Rectal smooth muscle tissue (tissue), 1 donor: ENCODE measurements around the gene LPGAT1.
"Not testable (repeated sequence)": the region's sequence is repeated elsewhere in the genome, so short reads cannot be mapped to it uniquely, and the experiment has no call there.

Experiments
- H3K27ac ChIP-seq: one replicate; pipeline ENCODE4 v1.7.0; 2013; ENCODE audit warnings: low read depth, low read length, inconsistent platforms
- H3K27me3 ChIP-seq: one replicate; pipeline ENCODE4 v1.7.0; 2013; ENCODE audit warnings: low read length; ENCODE audit not compliant: control insufficient read depth, insufficient read depth
- H3K36me3 ChIP-seq: one replicate; pipeline ENCODE4 v1.7.0; 2013; ENCODE audit warnings: low read length; ENCODE audit not compliant: control insufficient read depth, insufficient read depth
- H3K4me1 ChIP-seq: one replicate; pipeline ENCODE4 v1.7.0; 2013; ENCODE audit warnings: low read length; ENCODE audit not compliant: control insufficient read depth, insufficient read depth
- H3K4me3 ChIP-seq: one replicate; pipeline ENCODE4 v1.7.0; 2013; ENCODE audit warnings: low read length
- H3K9ac ChIP-seq: one replicate; pipeline ENCODE4 v1.7.0; 2013; ENCODE audit warnings: low read length

LPGAT1 gene

GRCh38 chr1:211716555-211716954, 114.0 kb downstream of the LPGAT1 start:
- H3K9ac ChIP-seq, H3K4me3 ChIP-seq, H3K36me3 ChIP-seq, H3K27ac ChIP-seq, H3K4me1 ChIP-seq, H3K27me3 ChIP-seq: not testable (repeated sequence)

- no peak overlapping the region for H3K9ac ChIP-seq
- H3K27me3 ChIP-seq: no peaks in the 10 kb centered on the region
- no peak overlapping the region for H3K4me3 ChIP-seq
- no peaks in the 10 kb centered on the region for H3K36me3 ChIP-seq
- H3K27ac ChIP-seq: no peak overlapping the region
- no peaks in the 10 kb centered on the region for H3K4me1 ChIP-seq
These were observed 114.6 kb downstream of the LPGAT1 start for GRCh38 chr1:211715971-211716370.

DNA sequence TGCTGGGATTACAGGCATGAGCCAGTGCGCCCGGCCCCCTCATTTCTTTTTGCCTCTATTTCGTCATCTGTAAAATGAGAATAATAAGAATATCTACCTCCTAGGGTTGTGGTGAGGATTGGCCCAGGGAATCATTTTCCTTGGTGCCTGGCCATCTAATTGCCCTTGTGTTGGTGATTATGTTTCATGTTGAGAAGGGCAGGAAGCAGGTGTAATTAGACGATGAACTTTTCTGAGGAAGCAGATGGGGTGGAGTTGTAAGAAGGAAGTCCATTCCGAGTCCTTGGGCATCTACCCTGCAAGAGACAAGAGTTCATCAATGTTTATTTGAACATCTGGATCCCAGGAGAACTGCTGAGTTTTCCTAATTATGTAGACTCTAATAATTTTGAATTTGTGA, 116.4 kb downstream of the LPGAT1 start:
- Histone ChIP-seq H3K27me3 (no peaks in the 10 kb centered on the region), H3K9ac (no peak overlapping the region), H3K4me3 (no peak overlapping the region), H3K36me3 (no peaks in the 10 kb centered on the region), H3K27ac (no peak overlapping the region), H3K4me1 (no peaks in the 10 kb centered on the region)

GRCh38 chr1:211713231-211713630, 117.3 kb downstream of the LPGAT1 start:
- Histone ChIP-seq H3K27ac (no peak overlapping the region), H3K4me1 (no peaks in the 10 kb centered on the region), H3K36me3 (no peaks in the 10 kb centered on the region), H3K9ac (no peak overlapping the region), H3K27me3 (no peaks in the 10 kb centered on the region), H3K4me3 (no peak overlapping the region)

DNA sequence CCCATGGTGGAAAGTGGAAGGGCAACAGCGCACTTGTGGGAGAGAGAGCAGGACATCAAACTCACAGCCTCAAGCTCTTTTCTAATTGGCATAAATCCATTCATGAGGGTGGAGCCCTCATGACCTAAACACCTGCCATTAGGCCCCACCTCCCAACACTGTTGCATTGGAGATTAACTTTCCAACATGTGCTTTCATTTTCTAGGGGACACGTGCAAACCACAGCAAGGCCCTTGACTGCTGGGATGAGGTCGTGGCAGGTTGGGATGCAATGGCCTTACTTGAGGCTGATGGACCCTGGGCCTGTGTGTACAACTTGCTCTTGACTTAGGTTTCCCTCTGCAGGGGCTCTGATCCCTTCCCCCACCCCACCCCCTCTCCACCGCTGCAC, 119.3 kb downstream of the LPGAT1 start:
- Histone ChIP-seq H3K9ac (no peak overlapping the region), H3K27ac (no peak overlapping the region), H3K36me3 (no peaks in the 10 kb centered on the region), H3K4me1 (no peaks in the 10 kb centered on the region), H3K4me3 (no peak overlapping the region), H3K27me3 (no peaks in the 10 kb centered on the region)

DNA sequence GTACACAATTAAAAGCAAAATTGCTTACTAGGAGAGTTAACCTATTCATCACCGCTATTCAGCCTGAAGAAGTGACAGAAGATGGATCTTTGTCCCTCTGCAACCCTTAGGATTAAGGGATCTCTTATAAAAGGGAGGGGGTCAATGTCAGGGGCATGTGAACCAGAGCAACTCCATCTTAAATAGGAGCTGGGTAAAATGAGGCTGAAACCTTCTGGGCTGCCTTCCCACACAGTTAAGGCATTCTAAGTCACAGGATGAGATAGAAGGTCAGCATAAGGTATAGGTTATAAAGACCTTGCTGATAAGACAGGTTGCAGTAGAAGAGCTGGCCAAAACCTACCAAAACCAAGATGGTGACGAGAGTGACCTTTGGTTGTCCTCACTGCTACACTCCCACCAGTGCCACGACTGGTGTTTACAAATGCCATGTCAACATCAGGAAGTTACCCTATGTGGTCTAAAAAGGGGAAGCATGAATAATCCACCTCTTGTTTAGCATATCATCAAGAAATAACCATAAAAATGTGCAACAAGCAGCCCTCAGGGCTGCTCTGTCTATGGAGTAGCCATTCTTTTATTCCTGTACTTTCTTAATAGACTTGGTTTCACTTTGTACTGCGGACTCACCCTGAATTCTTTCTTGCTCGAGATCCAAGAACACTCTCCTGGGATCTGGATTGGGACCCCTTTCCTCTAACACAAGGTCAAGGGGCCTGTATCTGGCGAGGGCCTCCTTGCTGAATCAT, 119.8 kb downstream of the LPGAT1 start:
- H3K36me3 ChIP-seq: no peaks in the 10 kb centered on the region
- H3K9ac ChIP-seq: no peak overlapping the region
- no peaks in the 10 kb centered on the region for H3K27me3 ChIP-seq
- H3K27ac ChIP-seq: no peak overlapping the region
- no peak overlapping the region for H3K4me3 ChIP-seq
- H3K4me1 ChIP-seq: no peaks in the 10 kb centered on the region

DNA sequence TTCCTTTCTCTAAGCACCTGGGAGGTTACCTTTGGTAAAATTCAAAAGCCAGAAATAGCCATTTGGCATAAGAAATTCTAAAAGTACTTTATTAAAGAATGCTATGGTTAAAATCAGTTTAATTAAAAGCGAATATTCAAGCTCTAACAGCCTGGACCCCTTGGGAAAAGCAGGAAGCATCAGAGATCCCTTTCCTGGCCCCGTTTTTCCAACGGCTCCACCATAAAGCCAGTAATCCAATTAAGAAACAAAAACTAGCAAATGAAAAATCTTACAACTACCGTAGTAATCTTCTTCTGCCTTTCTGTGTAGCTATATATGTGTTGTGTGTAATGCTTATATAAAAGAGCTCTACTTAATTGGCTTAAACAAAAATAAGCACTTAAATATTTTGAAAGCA, 121.6 kb downstream of the LPGAT1 start:
- Histone ChIP-seq H3K4me3 (no peak overlapping the region), H3K27me3 (no peaks in the 10 kb centered on the region), H3K9ac (no peak overlapping the region), H3K27ac (no peak overlapping the region), H3K36me3 (no peaks in the 10 kb centered on the region), H3K4me1 (peaks cover 3% of the 10 kb centered on the region)

DNA sequence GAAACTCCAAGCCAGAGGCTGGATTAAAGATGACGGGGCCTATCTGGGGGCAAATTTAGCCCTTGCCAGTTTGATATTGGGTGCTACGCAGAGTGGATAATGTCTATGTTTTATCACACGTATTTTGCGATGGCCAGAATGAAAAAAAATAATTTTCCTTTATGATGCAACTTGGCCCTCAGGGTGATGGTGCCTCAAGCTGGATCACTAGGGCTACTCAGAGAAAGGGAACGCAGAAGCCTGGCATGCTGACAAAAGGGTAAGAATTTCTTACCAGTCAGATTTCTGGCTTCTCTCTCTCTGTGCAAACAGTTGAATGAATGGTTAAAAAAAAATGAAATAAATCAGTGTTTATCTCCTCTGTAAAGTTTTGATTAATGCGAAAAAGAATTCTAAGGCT, 122.6 kb downstream of the LPGAT1 start:
- Histone ChIP-seq H3K36me3 (no peaks in the 10 kb centered on the region), H3K27me3 (no peaks in the 10 kb centered on the region), H3K9ac (no peak overlapping the region), H3K4me3 (no peak overlapping the region), H3K4me1 (peaks cover 3% of the 10 kb centered on the region), H3K27ac (no peak overlapping the region)

GRCh38 chr1:211705467-211706091, 125.0 kb downstream of the LPGAT1 start:
- Histone ChIP-seq H3K4me1 (peaks cover 3% of the 10 kb centered on the region), H3K27me3 (no peaks in the 10 kb centered on the region), H3K9ac (no peak overlapping the region), H3K36me3 (no peaks in the 10 kb centered on the region), H3K27ac (no peak overlapping the region), H3K4me3 (no peak overlapping the region)

- H3K27ac ChIP-seq: no peak overlapping the region
- no peak overlapping the region for H3K4me3 ChIP-seq
- no peaks in the 10 kb centered on the region for H3K27me3 ChIP-seq
- no peak overlapping the region for H3K9ac ChIP-seq
- H3K4me1 ChIP-seq: peaks cover 3% of the 10 kb centered on the region
- H3K36me3 ChIP-seq: no peaks in the 10 kb centered on the region
These were observed 126.0 kb downstream of the LPGAT1 start for GRCh38 chr1:211704543-211704942.

GRCh38 chr1:211703812-211704537, 126.6 kb downstream of the LPGAT1 start:
- H3K9ac ChIP-seq: no peak overlapping the region
- no peak overlapping the region for H3K27ac ChIP-seq
- H3K4me1 ChIP-seq: peaks cover 3% of the 10 kb centered on the region
- H3K27me3 ChIP-seq: no peaks in the 10 kb centered on the region
- no peak overlapping the region for H3K4me3 ChIP-seq
- H3K36me3 ChIP-seq: no peaks in the 10 kb centered on the region

DNA sequence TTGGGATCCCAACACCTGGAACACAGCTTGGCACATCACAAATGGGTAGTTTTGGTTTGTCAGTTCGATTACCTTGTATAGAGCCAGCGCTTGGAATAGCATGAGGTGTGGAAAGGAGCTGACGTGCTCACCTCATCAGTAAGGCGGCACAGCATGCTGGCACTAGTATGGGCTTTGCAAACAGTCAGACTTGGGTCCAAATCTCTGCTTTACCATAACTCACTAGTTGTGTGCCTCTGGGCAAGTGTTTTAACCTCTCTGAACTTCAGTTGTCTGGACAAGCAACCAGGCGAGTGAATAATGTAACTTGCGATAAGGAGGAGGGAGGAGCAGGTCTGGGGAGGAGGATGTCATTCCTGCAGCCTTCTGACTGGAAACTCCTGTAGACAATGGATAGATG, 128.8 kb downstream of the LPGAT1 start:
- Histone ChIP-seq H3K9ac (no peak overlapping the region), H3K4me1 (peaks cover 3% of the 10 kb centered on the region), H3K27ac (no peak overlapping the region), H3K36me3 (no peaks in the 10 kb centered on the region), H3K27me3 (no peaks in the 10 kb centered on the region), H3K4me3 (no peak overlapping the region)
